Peyer's patch (tissue), 4 donors: ENCODE measurements around the gene CCNG2. TPM values are rescaled to one million over a fixed set of nuclear protein-coding genes. Genes with fewer than 3 reads are reported as not detected.

Experiments
- DNase-seq, 3 donors: peaks; one replicate each; pipeline ENCODE4 v3.0.0-alpha.2; 2017 to 2019
- H3K27ac ChIP-seq, 4 donors: fragments of 200-600 bp; sonication (generic); one replicate each; pipeline ENCODE4 v1.5.1; 2016 to 2019
- H3K27me3 ChIP-seq, 2 donors: fragments of 200-600 bp; sonication (generic); one replicate each; pipeline ENCODE4 v1.5.1; 2019
- H3K36me3 ChIP-seq, 3 donors: fragments of 200-600 bp; sonication (generic); one replicate each; pipeline ENCODE4 v1.5.1; 2016 to 2019
- H3K4me1 ChIP-seq, 4 donors: fragments of 200-600 bp; sonication (generic); one replicate each; pipeline ENCODE4 v1.5.1; 2016 to 2019
- H3K4me3 ChIP-seq, 4 donors: fragments of 200-600 bp; sonication (generic); 1 replicate in 3 of 4; 2 replicates in 1 of 4; pipeline ENCODE4 v1.5.1; 2016 to 2019; ENCODE audit warnings: mild to moderate bottlenecking in 1 of 4
- H3K9me3 ChIP-seq, 4 donors: fragments of 200-600 bp; sonication (generic); one replicate each; pipeline ENCODE4 v1.5.1; 2016 to 2019; ENCODE audit warnings: mild to moderate bottlenecking in 1 of 4
- CTCF ChIP-seq, 6 experiments: fragments of 450-650 bp in 4 of 6; fragments of 200-600 bp in 2 of 6; sonication (generic) in 1 of 6; IDR thresholded peaks; one replicate each; pipeline ENCODE4 v1.5.1; 2017 to 2019; ENCODE audit warnings: antibody characterized with exemption in 6 of 6, mild to moderate bottlenecking in 3 of 6, moderate library complexity in 1 of 6
- POLR2A ChIP-seq, 2 donors: fragments of 450-650 bp; IDR thresholded peaks; one replicate each; pipeline ENCODE4 v1.5.1; 2017; ENCODE audit warnings: antibody characterized with exemption in 2 of 2, mild to moderate bottlenecking in 2 of 2, moderate library complexity in 2 of 2
- total RNA-seq, 4 donors: library from RNA; depleted of rRNA; stranded (reverse); fragments of >200 nt; gene quantifications; one replicate each; pipeline ENCODE4 v1.1.0, GENCODE V29; 2016

Gene CCNG2
- total RNA-seq, 4 donors from 2014 or later, result 19.8 to 29.7 (median 25.8) TPM

- DNase-seq, result no peak
- no peaks in the 10 kb centered on the region for H3K27me3 ChIP-seq
- no peak for TF ChIP-seq POLR2A (IDR thresholded peaks at IDR 0.05)
- TF ChIP-seq CTCF (IDR thresholded peaks at IDR 0.05), result no peak
- no peaks in the 10 kb centered on the region for H3K36me3 ChIP-seq
- H3K9me3 ChIP-seq, result no peaks in the 10 kb centered on the region
- H3K27ac ChIP-seq, result no peak overlapping the region
- no peak overlapping the region for H3K4me3 ChIP-seq
- no peaks in the 10 kb centered on the region for H3K4me1 ChIP-seq
Observed at GRCh38 chr4:77204621-77205020, 47.6 kb downstream of the CCNG2 start.

- no peak for TF ChIP-seq CTCF (IDR thresholded peaks at IDR 0.05)
- no peak for TF ChIP-seq POLR2A (IDR thresholded peaks at IDR 0.05)
- Histone ChIP-seq H3K27me3 (no peaks in the 10 kb centered on the region), H3K27ac (no peak overlapping the region), H3K36me3 (no peaks in the 10 kb centered on the region), H3K4me1 (no peaks in the 10 kb centered on the region), H3K9me3 (no peaks in the 10 kb centered on the region), H3K4me3 (no peak overlapping the region)
- DNase-seq, result no peak
Observed at GRCh38 chr4:77209012-77209411, 52.0 kb downstream of the CCNG2 start.

GRCh38 chr4:77209936-77210335 is 52.9 kb downstream of the CCNG2 start:
- Histone ChIP-seq H3K9me3 (no peaks in the 10 kb centered on the region), H3K27ac (no peak overlapping the region), H3K4me3 (no peak overlapping the region), H3K4me1 (no peaks in the 10 kb centered on the region), H3K36me3 (no peaks in the 10 kb centered on the region), H3K27me3 (no peaks in the 10 kb centered on the region)
- TF ChIP-seq CTCF (IDR thresholded peaks at IDR 0.05), result no peak
- DNase-seq, result no peak

- H3K4me3 ChIP-seq, result no peak overlapping the region
- H3K4me1 ChIP-seq, result no peaks in the 10 kb centered on the region
- TF ChIP-seq CTCF (IDR thresholded peaks at IDR 0.05), result no peak
- TF ChIP-seq POLR2A (IDR thresholded peaks at IDR 0.05), result no peak
- H3K27me3 ChIP-seq, result no peaks in the 10 kb centered on the region
- no peaks in the 10 kb centered on the region for H3K36me3 ChIP-seq
- H3K9me3 ChIP-seq, result no peaks in the 10 kb centered on the region
- no peak for DNase-seq
- H3K27ac ChIP-seq, result no peak overlapping the region
Observed at GRCh38 chr4:77215107-77215506, 58.1 kb downstream of the CCNG2 start.

GRCh38 chr4:77217526-77217925 is 60.5 kb downstream of the CCNG2 start:
- Histone ChIP-seq H3K27me3 (no peaks in the 10 kb centered on the region), H3K4me3 (no peak overlapping the region), H3K9me3 (no peaks in the 10 kb centered on the region), H3K27ac (no peak overlapping the region), H3K4me1 (no peaks in the 10 kb centered on the region), H3K36me3 (no peaks in the 10 kb centered on the region)
- DNase-seq, result no peak
- no peak for TF ChIP-seq POLR2A (IDR thresholded peaks at IDR 0.05)
- no peak for TF ChIP-seq CTCF (IDR thresholded peaks at IDR 0.05)

- Histone ChIP-seq H3K27me3 (no peaks in the 10 kb centered on the region), H3K4me1 (no peaks in the 10 kb centered on the region)
- TF ChIP-seq POLR2A (IDR thresholded peaks at IDR 0.05) (no peak), CTCF (IDR thresholded peaks at IDR 0.05) (no peak)
Observed at GRCh38 chr4:77219266-77219665, 62.3 kb downstream of the CCNG2 start.

More at GRCh38 chr4:77219266-77219665, 62.3 kb downstream of the CCNG2 start:
- Histone ChIP-seq H3K4me3 (no peak overlapping the region), H3K27ac (no peak overlapping the region), H3K9me3 (no peaks in the 10 kb centered on the region), H3K36me3 (no peaks in the 10 kb centered on the region)
- DNase-seq, result no peak
